HG02885 (cell line): Measurements from ENCODE around the gene FARS2.

ENCODE experiments used
- ATAC-seq: cut with Tn5 transposase; IDR thresholded peaks from one replicate; pipeline ENCODE4 v1.9.1; 2021; ENCODE audit warnings: mild to moderate bottlenecking; ENCODE audit not compliant: unreplicated experiment, poor library complexity

The FARS2 gene

GRCh38 chr6:5457983-5458683 is 196.8 kb downstream of the FARS2 start:
- no peak for ATAC-seq

- ATAC-seq: no peak
These were observed 198.0 kb downstream of the FARS2 start for GRCh38 chr6:5459346-5459745.

- ATAC-seq: no peak
These were observed 200.1 kb downstream of the FARS2 start for GRCh38 chr6:5461365-5461764.

GRCh38 chr6:5462856-5463255 is 201.5 kb downstream of the FARS2 start:
- ATAC-seq: no peak

GRCh38 chr6:5463690-5464089 is 202.4 kb downstream of the FARS2 start:
- no peak for ATAC-seq

GRCh38 chr6:5464099-5464885 is 203.0 kb downstream of the FARS2 start:
- ATAC-seq: no peak

- no peak for ATAC-seq
These were observed 205.2 kb downstream of the FARS2 start for GRCh38 chr6:5466281-5467136.

- no peak for ATAC-seq
These were observed 207.3 kb downstream of the FARS2 start for GRCh38 chr6:5468586-5468985.

- no peak for ATAC-seq
These were observed 208.0 kb downstream of the FARS2 start for GRCh38 chr6:5469101-5469846.

GRCh38 chr6:5471044-5471443 is 209.7 kb downstream of the FARS2 start:
- ATAC-seq: peak; percentile 82

GRCh38 chr6:5471637-5472398 is 210.5 kb downstream of the FARS2 start:
- no peak for ATAC-seq

- no peak for ATAC-seq
These were observed 211.3 kb downstream of the FARS2 start for GRCh38 chr6:5472571-5472970.

GRCh38 chr6:5475779-5476178 is 214.5 kb downstream of the FARS2 start:
- no peak for ATAC-seq

- ATAC-seq: no peak
These were observed 217.1 kb downstream of the FARS2 start for GRCh38 chr6:5478380-5478779.

GRCh38 chr6:5481033-5481432 is 219.7 kb downstream of the FARS2 start:
- no peak for ATAC-seq

- ATAC-seq: no peak
These were observed 220.4 kb downstream of the FARS2 start for GRCh38 chr6:5481750-5482149.

- ATAC-seq: no peak
These were observed 221.3 kb downstream of the FARS2 start for GRCh38 chr6:5482619-5483018.

- no peak for ATAC-seq
These were observed 223.4 kb downstream of the FARS2 start for GRCh38 chr6:5484692-5485091.

GRCh38 chr6:5486214-5486613 is 224.9 kb downstream of the FARS2 start:
- peak; percentile 86 for ATAC-seq
